ENCODE data around the gene SNX11.

- no peak for TF ChIP-seq CTCF (IDR thresholded peaks at IDR 0.05)
- no peak for TF ChIP-seq POLR2A (IDR thresholded peaks at IDR 0.05)
Observed at GRCh38 chr17:48125829-48126531, 18.4 kb downstream of the SNX11 start.
